BE2C (cell line): ENCODE data around the gene MAMDC2.

Experiments used
- DNase-seq: peaks from one replicate; pipeline ENCODE4 v3.0.0-alpha.2; 2020
- H3K27me3 ChIP-seq: fragments of 250-450 bp; sonication (Bioruptor Pico); 2 replicates; pipeline ENCODE4 v1.5.1; 2020; ENCODE audit warnings: mild to moderate bottlenecking
- H3K36me3 ChIP-seq: fragments of 250-450 bp; sonication (Bioruptor Pico); 2 replicates; pipeline ENCODE4 v1.5.1; 2020; ENCODE audit warnings: mild to moderate bottlenecking
- H3K4me1 ChIP-seq: fragments of 250-450 bp; sonication (Bioruptor Pico); 2 replicates; pipeline ENCODE4 v1.5.1; 2020
- H3K4me3 ChIP-seq: 2 replicates; pipeline ENCODE4 v1.5.1; 2011; ENCODE audit warnings: low read depth, low read length
- H3K9me3 ChIP-seq: fragments of 250-450 bp; sonication (Bioruptor Pico); 2 replicates; pipeline ENCODE4 v1.5.1; 2020
- CTCF ChIP-seq: IDR thresholded peaks from 2 replicates; pipeline ENCODE4 v1.5.1; 2012; ENCODE audit warnings: mild to moderate bottlenecking, low read depth, low read length

Gene MAMDC2

GRCh38 chr9:70000469-70000868 lies 43.2 kb upstream of the MAMDC2 start:
- no peaks in the 10 kb centered on the region for H3K4me1 ChIP-seq
- no peak for TF ChIP-seq CTCF
- no peak overlapping the region for H3K4me3 ChIP-seq
- H3K9me3 ChIP-seq = no peaks in the 10 kb centered on the region
- no peaks in the 10 kb centered on the region for H3K36me3 ChIP-seq
- H3K27me3 ChIP-seq = no peaks in the 10 kb centered on the region
- no peak for DNase-seq

- no peak for TF ChIP-seq CTCF
- H3K9me3 ChIP-seq = no peaks in the 10 kb centered on the region
- no peak overlapping the region for H3K4me3 ChIP-seq
- no peak for DNase-seq
- H3K36me3 ChIP-seq = no peaks in the 10 kb centered on the region
- no peaks in the 10 kb centered on the region for H3K4me1 ChIP-seq
- no peaks in the 10 kb centered on the region for H3K27me3 ChIP-seq
Measured at GRCh38 chr9:70003901-70004714, 39.5 kb upstream of the MAMDC2 start.

GRCh38 chr9:70006306-70006705 lies 37.3 kb upstream of the MAMDC2 start:
- H3K27me3 ChIP-seq = no peaks in the 10 kb centered on the region
- H3K4me3 ChIP-seq = no peak overlapping the region
- no peaks in the 10 kb centered on the region for H3K9me3 ChIP-seq
- H3K4me1 ChIP-seq = no peaks in the 10 kb centered on the region
- no peak for TF ChIP-seq CTCF
- H3K36me3 ChIP-seq = no peaks in the 10 kb centered on the region
- no peak for DNase-seq

- no peak overlapping the region for H3K4me3 ChIP-seq
- no peaks in the 10 kb centered on the region for H3K36me3 ChIP-seq
- no peaks in the 10 kb centered on the region for H3K4me1 ChIP-seq
- no peak for DNase-seq
- H3K27me3 ChIP-seq = no peaks in the 10 kb centered on the region
- no peak for TF ChIP-seq CTCF
- H3K9me3 ChIP-seq = no peaks in the 10 kb centered on the region
Measured at GRCh38 chr9:70007831-70008230, 35.8 kb upstream of the MAMDC2 start.

GRCh38 chr9:70010015-70010414 lies 33.6 kb upstream of the MAMDC2 start:
- H3K4me1 ChIP-seq = no peaks in the 10 kb centered on the region
- no peaks in the 10 kb centered on the region for H3K36me3 ChIP-seq
- H3K4me3 ChIP-seq = no peak overlapping the region
- no peak for DNase-seq
- no peak for TF ChIP-seq CTCF
- H3K27me3 ChIP-seq = no peaks in the 10 kb centered on the region
- H3K9me3 ChIP-seq = no peaks in the 10 kb centered on the region

GRCh38 chr9:70011366-70011765 lies 32.3 kb upstream of the MAMDC2 start:
- TF ChIP-seq CTCF = no peak
- H3K27me3 ChIP-seq = no peaks in the 10 kb centered on the region
- H3K4me1 ChIP-seq = no peaks in the 10 kb centered on the region
- no peaks in the 10 kb centered on the region for H3K9me3 ChIP-seq
- DNase-seq = no peak
- no peaks in the 10 kb centered on the region for H3K36me3 ChIP-seq
- no peak overlapping the region for H3K4me3 ChIP-seq
